GM19372 (cell line): Measurements from ENCODE around the gene BNC1.
A peak's percentile ranks its signal among the peaks of the same experiment; 100 is the strongest.
"Not testable (repeated sequence)": the region's sequence is repeated elsewhere in the genome, so short reads cannot be mapped to it uniquely, and the experiment has no call there.

Source experiments
- ATAC-seq: cut with Tn5 transposase; IDR thresholded peaks from one replicate; pipeline ENCODE4 v1.9.1; 2021; ENCODE audit warnings: mild to moderate bottlenecking, low read depth, moderate library complexity; ENCODE audit not compliant: unreplicated experiment

BNC1 gene

GRCh38 chr15:83262181-83262580, 22.3 kb downstream of the BNC1 start:
- not testable (repeated sequence) for ATAC-seq

GRCh38 chr15:83250781-83251180, 33.7 kb downstream of the BNC1 start:
- ATAC-seq: no peak

GRCh38 chr15:83249030-83249343, 35.5 kb downstream of the BNC1 start:
- ATAC-seq: no peak

- ATAC-seq: no peak
Measured at GRCh38 chr15:83248151-83249029, 36.1 kb downstream of the BNC1 start.

- no peak for ATAC-seq
Measured at GRCh38 chr15:83243634-83244033, 40.8 kb downstream of the BNC1 start.

GRCh38 chr15:83230242-83230641, 54.2 kb downstream of the BNC1 start:
- ATAC-seq: no peak

- ATAC-seq: no peak
Measured at GRCh38 chr15:83225449-83225848, 59.0 kb downstream of the BNC1 start.

GRCh38 chr15:83221781-83222180, 62.7 kb downstream of the BNC1 start:
- not testable (repeated sequence) for ATAC-seq

- no peak for ATAC-seq
Measured at GRCh38 chr15:83219026-83219425, 65.4 kb downstream of the BNC1 start.

GRCh38 chr15:83215306-83215705, 69.2 kb downstream of the BNC1 start:
- ATAC-seq: no peak

- ATAC-seq: no peak
Measured at GRCh38 chr15:83210619-83211018, 73.8 kb downstream of the BNC1 start.

GRCh38 chr15:83209333-83209732, 75.1 kb downstream of the BNC1 start:
- ATAC-seq: no peak

- ATAC-seq: no peak
Measured at GRCh38 chr15:83208367-83208661, 76.2 kb downstream of the BNC1 start.

- peak; percentile 42 for ATAC-seq
Measured at GRCh38 chr15:83207660-83208366, 76.7 kb downstream of the BNC1 start, which contains the start of gene HDGFL3. Gene HDGFL3 (minus strand): TSS chr15:83207823. CDS start chr15:83207414, 409 bp downstream.

GRCh38 chr15:83207009-83207659, 77.3 kb downstream of the BNC1 start:
- ATAC-seq: peak; percentile 25

GRCh38 chr15:83206526-83207008, 77.9 kb downstream of the BNC1 start:
- ATAC-seq: no peak
